K562 (cell line): Measurements from ENCODE around the gene TAS2R13. TPM values are rescaled to one million over a fixed set of nuclear protein-coding genes. Genes with fewer than 3 reads are reported as not detected.

Source experiments
- ATAC-seq: fragments of 200-7000 bp; cut with Tn5 transposase; 3 replicates; pipeline ENCODE4 v1.9.1; 2020; ENCODE audit warnings: moderate library complexity
- BruUV-seq: library from RNA; stranded (reverse); fragments of 400-500 nt; replicated peaks from 2 replicates; lab custom pipeline; 2021; lab: Mats Ljungman, UMichigan
- CTCF ChIA-PET: fragments of 300-600 bp; formaldehyde crosslinking; extraction: SDS; loops from one replicate; lab custom pipeline; 2021; ENCODE audit warnings: low intra/inter-chr PET ratio; lab: Yijun Ruan, JAX
- POLR2A ChIA-PET: fragments of 300-600, 350-650 bp; sonication (Branson Sonifier 250); formaldehyde crosslinking; extraction: SDS; loops from one replicate; lab custom pipeline; 2021; ENCODE audit warnings: antibody characterized with exemption, inconsistent platforms; lab: Yijun Ruan, JAX
- DNase-seq, 4 experiments: peaks; one replicate each; pipeline versions ENCODE4 v3.0.0 to v3.0.0-alpha.2; 2011 to 2018; ENCODE audit warnings: low spot score in 3 of 4, mixed read lengths in 3 of 4; ENCODE audit errors: extremely low read depth in 1 of 4
- FAIRE-seq: peaks from 2 replicates; lab custom pipeline; 2011; peaks lifted over from hg19 to GRCh38; lab: Jason Lieb, UNC
- H2AFZ ChIP-seq: 2 replicates; pipeline ENCODE4 v1.6.0; 2011; ENCODE audit warnings: low read depth, low read length, control low read depth, inconsistent platforms
- H3K27ac ChIP-seq: fragments of 200-600 bp; 3 replicates; pipeline ENCODE4 v1.8.0; 2011; ENCODE audit warnings: low read depth, mild to moderate bottlenecking, control low read depth, inconsistent platforms, low read length, moderate library complexity, mixed read lengths; ENCODE audit errors: extremely low read depth
- H3K27me3 ChIP-seq, 2 experiments: fragments of 300-600 bp in 1 of 2; 2 replicates in 1 of 2; 3 replicates in 1 of 2; pipeline versions ENCODE4 v1.6.0 to v1.8.0; 2011; ENCODE audit warnings: inconsistent platforms in 2 of 2, low read length in 2 of 2, mild to moderate bottlenecking in 1 of 2, mixed read lengths in 1 of 2, moderate library complexity in 1 of 2; ENCODE audit not compliant: control insufficient read depth in 2 of 2, insufficient read depth in 2 of 2
- H3K36me3 ChIP-seq: fragments of 300-600 bp; 3 replicates; pipeline ENCODE4 v1.8.0; 2011; ENCODE audit warnings: mild to moderate bottlenecking, low read length, inconsistent platforms; ENCODE audit not compliant: control insufficient read depth, insufficient read depth
- H3K4me1 ChIP-seq, 2 experiments: fragments of 200-600 bp in 1 of 2; replicated peaks in 1 of 2; 2 replicates in 1 of 2; 3 replicates in 1 of 2; pipeline versions ENCODE4 v1.5.1 to v1.8.0; 2011; ENCODE audit warnings: inconsistent platforms in 2 of 2, low read length in 2 of 2, mild to moderate bottlenecking in 1 of 2, mixed read lengths in 1 of 2, moderate library complexity in 1 of 2; ENCODE audit not compliant: control insufficient read depth in 2 of 2, insufficient read depth in 2 of 2
- H3K4me2 ChIP-seq: 2 replicates; pipeline ENCODE4 v1.6.1; 2011; ENCODE audit warnings: low read length, control low read depth, inconsistent platforms, mixed read lengths; ENCODE audit not compliant: insufficient read depth
- H3K4me3 ChIP-seq: fragments of 200-600 bp; sonication (generic), shearing (Covaris generic); 2 replicates; pipeline ENCODE4 v1.5.1; 2016; ENCODE audit warnings: control low read depth, inconsistent platforms
- H3K79me2 ChIP-seq: fragments of 200-600 bp; 3 replicates; pipeline ENCODE4 v1.8.0; 2011; ENCODE audit warnings: low read length, inconsistent platforms; ENCODE audit not compliant: control insufficient read depth, insufficient read depth
- H3K9ac ChIP-seq, 2 experiments: 2 replicates each; pipeline versions ENCODE4 v1.6.0 to v1.6.1; 2011; ENCODE audit warnings: low read depth in 2 of 2, low read length in 2 of 2, control low read depth in 1 of 2, inconsistent platforms in 1 of 2, mild to moderate bottlenecking in 1 of 2, mixed read lengths in 1 of 2; ENCODE audit not compliant: insufficient read depth in 1 of 2
- H3K9me1 ChIP-seq: one replicate; pipeline ENCODE4 v1.6.0; 2011; ENCODE audit warnings: inconsistent platforms, mild to moderate bottlenecking, low read length, moderate library complexity; ENCODE audit not compliant: control insufficient read depth, insufficient read depth
- H3K9me3 ChIP-seq: replicated peaks from 2 replicates; pipeline ENCODE4 v1.5.1; 2011; ENCODE audit warnings: low read depth, low read length, inconsistent platforms; ENCODE audit not compliant: control insufficient read depth, insufficient read depth
- H4K20me1 ChIP-seq: replicated peaks from 2 replicates; pipeline ENCODE4 v1.6.1; 2011; ENCODE audit warnings: low read length, inconsistent platforms, mixed read lengths; ENCODE audit not compliant: control insufficient read depth, insufficient read depth
- BACH1 ChIP-seq: fragments of 200-800 bp; sonication (Bioruptor generic); IDR thresholded peaks from 2 replicates; pipeline ENCODE4 v1.6.1; 2016; ENCODE audit warnings: missing genetic modification characterization, missing compliant biosample characterization
- BCL6 ChIP-seq: fragments of 250-450 bp; sonication (Bioruptor Pico); IDR thresholded peaks from 2 replicates; pipeline ENCODE4 v1.4.0; 2020
- CREM ChIP-seq: IDR thresholded peaks from 2 replicates; pipeline ENCODE4 v1.6.1; 2014; ENCODE audit warnings: antibody characterized with exemption, low read depth
- EZH2 ChIP-seq: IDR thresholded peaks from 2 replicates; pipeline ENCODE4 v1.6.1; 2012; ENCODE audit warnings: low read depth, mild to moderate bottlenecking, inconsistent platforms, low read length, borderline replicate concordance
- FOXA1 ChIP-seq: fragments of 450-650 bp; IDR thresholded peaks from 2 replicates; pipeline ENCODE4 v1.6.1; 2016; ENCODE audit warnings: mild to moderate bottlenecking, borderline replicate concordance
- FOXK2 ChIP-seq, 2 experiments: fragments of 450-650 bp; IDR thresholded peaks in 1 of 2; conservative IDR thresholded peaks in 1 of 2; 2 replicates each; pipeline ENCODE4 v1.6.1; 2016; ENCODE audit warnings: low read depth in 2 of 2, mild to moderate bottlenecking in 1 of 2
- KDM2B ChIP-seq: fragments of 250-450 bp; sonication (Bioruptor Pico); IDR thresholded peaks from 2 replicates; pipeline ENCODE4 v1.8.0; 2021; ENCODE audit warnings: mild to moderate bottlenecking, moderate library complexity
- NR1H2 ChIP-seq: sonication (generic); formaldehyde crosslinking; IDR thresholded peaks from 2 replicates; pipeline ENCODE4 v1.4.0; 2020; ENCODE audit warnings: mild to moderate bottlenecking, missing genetic modification reagents
- PML ChIP-seq: IDR thresholded peaks from 2 replicates; pipeline ENCODE4 v1.6.1; 2012; ENCODE audit warnings: low read length, inconsistent platforms
- SIN3A ChIP-seq, 2 experiments: fragments of 150-350 bp in 1 of 2; IDR thresholded peaks; 2 replicates each; pipeline ENCODE4 v1.6.1; 2011 to 2016; ENCODE audit warnings: borderline replicate concordance in 2 of 2, low read depth in 2 of 2, low read length in 2 of 2, mild to moderate bottlenecking in 2 of 2, moderate library complexity in 2 of 2; ENCODE audit not compliant: control insufficient read depth in 1 of 2
- TCF7L2 ChIP-seq: fragments of 150-350 bp; IDR thresholded peaks from 2 replicates; pipeline ENCODE4 v1.6.1; 2016; ENCODE audit warnings: low read depth, mild to moderate bottlenecking, low read length, moderate library complexity
- U2AF2 ChIP-seq: fragments of 200-400 bp; formaldehyde crosslinking; optimal IDR thresholded peaks from 2 replicates; pipeline ENCODE3; 2017; ENCODE audit warnings: low read depth, mild to moderate bottlenecking, low read length
- ZC3H11A ChIP-seq: IDR thresholded peaks from 2 replicates; pipeline ENCODE4 v1.6.1; 2012; ENCODE audit warnings: low read depth, low read length, improper control_type of control experiment
- ZFPM2 ChIP-seq: fragments of 250-450 bp; sonication (Bioruptor Pico); IDR thresholded peaks from 2 replicates; pipeline ENCODE4 v1.5.1; 2022; ENCODE audit warnings: mild to moderate bottlenecking
- ZNF146 ChIP-seq: IDR thresholded peaks from one replicate; pipeline ENCODE4 v1.6.1; 2018; ENCODE audit warnings: missing compliant biosample characterization; ENCODE audit not compliant: unreplicated experiment
- ZNF184 ChIP-seq: sonication (generic); formaldehyde crosslinking; IDR thresholded peaks from 2 replicates; pipeline ENCODE4 v1.5.0; 2020; ENCODE audit warnings: missing genetic modification reagents
- ZNF77 ChIP-seq: fragments of 250-450 bp; sonication (Bioruptor Pico); IDR thresholded peaks from 2 replicates; pipeline ENCODE4 v1.5.0; 2020
- WGBS: fragments of 100-300 bp; shearing (Covaris generic); methylation state at CpG from one replicate; pipeline ENCODE4 v1.1.6; 2016; ENCODE audit warnings: low coverage, mixed read lengths; ENCODE audit not compliant: insufficient coverage; ENCODE audit errors: missing lambda C conversion rate; 5-methylcytosine and 5-hydroxymethylcytosine counted together
- in situ Hi-C: fragments of 300-500 bp; cut with MboI; formaldehyde crosslinking; loops from 4 replicates; pipeline ENCODE4 v1.15.0; 2018; ENCODE audit warnings: inconsistent platforms, mixed read lengths
- intact Hi-C: fragments of 100-400 bp; cut with micrococcal nuclease; formaldehyde crosslinking; loops from 2 replicates; pipeline ENCODE4 v1.14.2; 2022
- polyA plus RNA-seq, 8 experiments: library from polyadenylated mRNA; depleted of rRNA in 4 of 8; stranded (reverse) in 5 of 8; unstranded in 3 of 8; fragments of >200 nt; fragmentation: Nextera tagmentation in 2 of 8; fragmentation: Illumina TruSeq in 1 of 8; extraction: Ambion mirVana in 2 of 8; extraction: Trizol in 1 of 8; gene quantifications; 2 replicates each; pipeline versions ENCODE4 v1.2.1 to v1.2.3, GENCODE V29; 2011 to 2014; ENCODE audit warnings: inconsistent platforms in 1 of 8, missing spikeins in 1 of 8
- total RNA-seq, 7 experiments: library from RNA; depleted of rRNA in 6 of 7; stranded (reverse); fragments of >200 nt in 6 of 7; fragmentation: Illumina TruSeq in 2 of 7; extraction: Trizol in 2 of 7; gene quantifications; 2 replicates each; pipeline versions ENCODE4 v1.2.1 to v1.2.3, GENCODE V29; 2011 to 2021; ENCODE audit warnings: low replicate concordance in 1 of 7
- TF ChIP-seq, protein P1 (sequence below): IDR thresholded peaks from 2 replicates; pipeline ENCODE4 v1.6.1; 2011; ENCODE audit not compliant: insufficient read length; ENCODE audit errors: extremely low read depth

Gene TAS2R13
- total and polyA plus RNA-seq, 9 of the 15 experiments (the other 6 are each of a cell fraction or from before 2014, with no cell fraction given), result 0.07 to 1.4 (median 0.52) TPM; not detected in 3

DNA sequence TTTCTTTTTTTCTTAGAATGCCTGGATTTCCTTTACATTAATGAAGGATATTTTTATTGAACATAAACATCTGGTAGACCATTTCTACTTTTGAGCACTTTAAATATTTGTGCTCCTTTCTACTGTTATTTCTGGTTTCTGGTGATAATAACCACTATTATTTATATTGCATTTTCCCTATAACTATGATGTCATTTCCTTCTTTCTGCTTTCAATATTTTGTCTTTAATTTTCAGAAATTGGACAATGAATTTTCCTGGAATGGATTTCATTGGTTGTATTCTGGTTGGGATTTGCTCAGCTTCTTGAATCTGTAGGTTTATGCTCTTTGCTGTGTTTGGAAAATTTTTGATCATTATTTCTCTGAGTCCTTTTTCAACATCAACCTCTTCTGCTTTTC is 20.1 kb downstream of the TAS2R13 start:
- BruUV-seq, result no TSS peak
- Histone ChIP-seq H3K27me3 (no peaks in the 10 kb centered on the region), H4K20me1 (no peaks in the 10 kb centered on the region), H3K4me3 (no peak overlapping the region), H3K9me3 (no peaks in the 10 kb centered on the region), H3K9me1 (no peaks in the 10 kb centered on the region), H3K36me3 (no peaks in the 10 kb centered on the region), H3K9ac (no peak overlapping the region), H3K27ac (no peak overlapping the region), H2AFZ (no peak overlapping the region), H3K79me2 (no peaks in the 10 kb centered on the region), H3K4me1 (no peaks in the 10 kb centered on the region), H3K4me2 (no peak overlapping the region)
- TF ChIP-seq ZNF146 (CRISPR knock-in tag) (no peak), ZC3H11A (no peak), TCF7L2 (no peak), FOXA1 (no peak), BCL6 (no peak), ZNF184 (CRISPR knock-in tag) (no peak), KDM2B (no peak), ZFPM2 (no peak)
- intact Hi-C loops (no loop called here), in situ Hi-C loops (no loop called here)
- FAIRE-seq (no peak), ATAC-seq (no peak), DNase-seq (no peak)
- CTCF ChIA-PET, result no interaction called here
- POLR2A ChIA-PET, result no interaction called here

DNA sequence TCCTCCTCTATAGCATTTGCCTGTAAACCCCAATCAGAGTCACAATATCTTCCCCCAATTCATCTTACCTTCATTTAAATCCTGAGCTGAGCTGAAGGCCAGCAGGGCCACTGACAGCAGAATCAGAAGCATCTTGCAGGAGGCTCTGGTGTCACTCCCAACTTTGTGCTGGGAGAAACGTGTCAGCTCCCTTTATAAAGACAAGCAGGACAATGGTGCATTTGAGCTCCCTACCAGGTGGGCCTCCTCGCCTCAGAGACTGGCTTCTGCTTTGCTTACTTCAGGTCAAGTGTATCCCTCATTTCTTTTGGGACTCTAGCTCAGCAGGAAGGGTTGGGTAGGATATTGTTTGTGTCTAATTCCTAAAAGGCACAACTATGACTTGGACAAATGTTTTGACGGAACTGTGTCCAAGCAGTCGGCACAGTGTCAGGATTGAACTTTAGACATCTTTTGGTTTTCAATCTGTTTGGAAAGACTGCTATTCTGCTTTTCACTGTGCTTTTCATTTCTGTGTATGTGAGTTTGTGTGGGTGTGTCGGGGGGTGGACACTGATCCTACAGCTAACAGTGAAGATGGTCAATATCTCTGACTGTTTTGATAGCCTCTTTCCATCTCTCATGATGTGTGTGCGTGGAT is 25.2 kb downstream of the TAS2R13 start, which contains the start of gene PRH1:
PRH1 (minus strand) TSS at position 170 of the 640 bp plus-strand sequence; CDS start at position 132, 38 bp downstream.
- H3K4me1 ChIP-seq, result no peaks in the 10 kb centered on the region
- no peak for DNase-seq
- H3K9ac ChIP-seq, result no peak within 1 kb of the TSS
- no peak within 1 kb of the TSS for H3K4me2 ChIP-seq
- H3K79me2 ChIP-seq, result no peaks in the 10 kb centered on the region
- no peaks in the 10 kb centered on the region for H3K9me1 ChIP-seq
- no peaks in the 10 kb centered on the region for H3K36me3 ChIP-seq
- no peak for TF ChIP-seq U2AF2
- no peak for TF ChIP-seq FOXK2 (conservative IDR thresholded peaks at IDR 0.05 in 1 of 2, IDR thresholded peaks at IDR 0.05 in 1 of 2; ENCODE audit: low read depth in 2 of 2)
- no peak for TF ChIP-seq EZH2
- TF ChIP-seq ZNF184 (CRISPR knock-in tag), result no peak
- TF ChIP-seq, protein P1, sequence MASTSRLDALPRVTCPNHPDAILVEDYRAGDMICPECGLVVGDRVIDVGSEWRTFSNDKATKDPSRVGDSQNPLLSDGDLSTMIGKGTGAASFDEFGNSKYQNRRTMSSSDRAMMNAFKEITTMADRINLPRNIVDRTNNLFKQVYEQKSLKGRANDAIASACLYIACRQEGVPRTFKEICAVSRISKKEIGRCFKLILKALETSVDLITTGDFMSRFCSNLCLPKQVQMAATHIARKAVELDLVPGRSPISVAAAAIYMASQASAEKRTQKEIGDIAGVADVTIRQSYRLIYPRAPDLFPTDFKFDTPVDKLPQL, result no peak
- no peak for TF ChIP-seq BACH1
- no peak for TF ChIP-seq ZNF77 (CRISPR knock-in tag)
- no peak for TF ChIP-seq SIN3A (IDR thresholded peaks at IDR 0.05; ENCODE audit: borderline replicate concordance in 2 of 2, control insufficient read depth in 1 of 2, low read depth in 2 of 2, low read length in 2 of 2)
- no peak for TF ChIP-seq CREM
- TF ChIP-seq NR1H2 (CRISPR knock-in tag), result no peak
- no peak for TF ChIP-seq PML
- TF ChIP-seq, all 486 proteins: peak for 0
- POLR2A ChIA-PET, result no interaction called here
- Histone ChIP-seq H3K4me3 (no peak within 1 kb of the TSS), H2AFZ (no peak within 1 kb of the TSS), H3K9me3 (no peaks in the 10 kb centered on the region), H3K27ac (no peak within 1 kb of the TSS), H4K20me1 (no peaks in the 10 kb centered on the region), H3K27me3 (no peaks in the 10 kb centered on the region)
- FAIRE-seq, result no peak
- in situ Hi-C loops, result no loop called here
- no peak for ATAC-seq
- CTCF ChIA-PET, result no interaction called here
- WGBS, result 54% methylated on average over 6 of the region's 6 CpGs
- no TSS peak for BruUV-seq
- intact Hi-C loops, result no loop called here
